ENCODE results near the gene ACKR1.

ACKR1 gene, protein sequence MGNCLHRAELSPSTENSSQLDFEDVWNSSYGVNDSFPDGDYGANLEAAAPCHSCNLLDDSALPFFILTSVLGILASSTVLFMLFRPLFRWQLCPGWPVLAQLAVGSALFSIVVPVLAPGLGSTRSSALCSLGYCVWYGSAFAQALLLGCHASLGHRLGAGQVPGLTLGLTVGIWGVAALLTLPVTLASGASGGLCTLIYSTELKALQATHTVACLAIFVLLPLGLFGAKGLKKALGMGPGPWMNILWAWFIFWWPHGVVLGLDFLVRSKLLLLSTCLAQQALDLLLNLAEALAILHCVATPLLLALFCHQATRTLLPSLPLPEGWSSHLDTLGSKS

GRCh38 chr1:159204161-159205141 is at the start of gene ACKR1:
Gene ACKR1, plus strand, starts transcription at chr1:159204875. Its CDS starts 85 bp downstream, at chr1:159204960.
- DNase-seq, result no peak

GRCh38 chr1:159161001-159161718 is 43.5 kb upstream of the ACKR1 start:
- DNase-seq, result peak; percentile 38

GRCh38 chr1:159161719-159162026 is 43.0 kb upstream of the ACKR1 start:
- DNase-seq, result no peak

DNA sequence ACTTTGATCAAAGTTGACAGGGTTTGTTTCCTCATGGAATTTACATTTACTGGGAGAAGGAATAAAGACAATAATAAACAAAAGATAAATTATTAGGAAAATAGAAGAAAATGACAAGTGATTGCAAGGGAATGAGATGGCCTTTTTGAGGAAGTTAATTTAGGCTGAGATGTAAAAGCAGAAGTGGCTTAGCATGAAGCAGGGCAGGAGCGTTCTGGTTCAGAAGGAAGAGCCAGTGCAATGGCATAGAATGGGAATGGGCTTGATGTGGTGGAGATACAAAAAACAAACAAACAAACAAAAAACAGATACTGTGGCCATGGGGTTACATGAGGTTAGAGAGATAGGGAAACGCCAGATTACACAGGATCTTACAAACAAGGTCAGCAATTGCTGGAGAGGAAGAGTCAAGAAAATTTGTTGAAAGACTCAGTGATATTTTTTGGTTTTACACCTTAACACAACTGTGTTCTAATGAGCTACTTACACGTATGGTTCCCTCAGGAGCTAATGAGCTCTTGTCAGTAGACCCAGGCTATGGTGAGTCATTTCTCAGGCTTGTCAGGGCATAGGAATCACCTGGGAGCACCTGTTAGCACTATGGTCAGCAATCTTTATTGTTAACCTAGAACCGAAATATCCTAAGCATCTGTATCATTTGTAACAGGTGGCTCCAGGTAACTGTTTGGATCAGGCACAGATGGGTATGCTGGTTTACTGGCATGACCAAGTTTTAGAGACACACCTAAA is 42.0 kb upstream of the ACKR1 start:
- DNase-seq, result no peak

- no peak for DNase-seq
Observed at GRCh38 chr1:159163614-159164228, 41.0 kb upstream of the ACKR1 start.

DNA sequence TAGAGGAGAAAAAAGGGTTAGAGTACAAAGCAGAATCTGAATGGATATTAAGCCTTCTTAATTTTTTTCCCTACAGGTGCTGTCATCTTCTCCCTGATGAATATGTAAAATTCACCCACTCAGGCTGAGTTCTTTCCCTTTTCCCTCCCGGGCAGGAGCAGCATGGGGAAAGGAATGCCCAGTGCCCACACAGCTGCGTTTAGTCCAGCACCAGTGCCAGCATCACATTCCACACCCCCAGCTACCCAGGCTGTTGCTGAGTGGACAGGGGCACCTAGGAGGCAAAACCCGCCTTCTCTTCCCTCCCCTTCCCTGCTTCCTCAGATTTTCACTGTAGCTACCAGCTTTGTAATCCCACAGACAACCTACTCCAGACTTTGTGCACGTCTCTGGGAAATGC is 36.6 kb upstream of the ACKR1 start:
- no peak for DNase-seq

DNA sequence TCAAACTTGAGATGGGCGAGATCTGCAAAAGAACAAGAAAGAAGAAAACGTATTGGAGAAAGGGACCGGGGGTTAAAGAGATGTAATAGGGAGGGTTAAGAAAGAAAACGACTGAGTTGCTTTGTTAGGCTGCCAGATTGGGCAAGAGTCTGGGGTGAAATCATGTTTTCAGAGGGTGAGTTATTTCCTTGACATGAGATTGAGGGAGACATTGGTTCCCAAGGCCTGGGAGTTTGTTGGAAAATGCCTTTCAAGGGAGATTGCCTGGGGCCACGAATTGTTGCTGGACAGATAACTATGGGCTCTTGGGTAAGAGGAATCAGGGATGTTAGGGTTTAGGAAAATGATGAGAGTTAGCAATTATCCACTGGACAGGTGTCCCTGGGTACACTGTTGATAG is 34.0 kb upstream of the ACKR1 start:
- DNase-seq, result no peak

GRCh38 chr1:159171254-159171687 is 33.4 kb upstream of the ACKR1 start, which contains the start of gene CADM3:
Gene CADM3, plus strand, starts transcription at chr1:159171615. Its CDS starts 151 bp downstream, at chr1:159171766.
- DNase-seq, result peak; percentile 33

- DNase-seq, result peak; percentile 26
Observed at GRCh38 chr1:159171688-159172501, 32.8 kb upstream of the ACKR1 start.

- DNase-seq, result no peak
Observed at GRCh38 chr1:159172614-159173291, 31.9 kb upstream of the ACKR1 start.

GRCh38 chr1:159173320-159173719 is 31.4 kb upstream of the ACKR1 start:
- DNase-seq, result no peak

DNA sequence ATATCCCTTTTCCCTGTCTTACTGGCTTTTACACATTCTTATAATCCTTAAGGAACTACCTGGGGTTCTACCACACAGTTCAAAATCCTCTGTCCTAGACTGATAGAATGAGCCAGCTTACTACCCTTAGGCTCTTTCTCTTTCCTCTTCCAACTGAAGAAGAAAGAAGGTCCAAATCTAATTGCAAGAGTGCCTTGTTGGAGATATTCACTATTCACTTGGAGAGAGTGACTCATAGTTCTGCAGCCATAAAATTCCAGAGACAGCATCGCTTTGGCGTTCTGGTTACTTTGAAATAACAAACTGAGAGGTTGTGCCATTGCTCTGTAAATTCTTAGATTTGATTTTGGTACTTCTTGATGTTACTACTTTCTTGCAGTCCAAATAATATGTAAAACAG is 29.1 kb upstream of the ACKR1 start:
- DNase-seq, result no peak

GRCh38 chr1:159177272-159177907 is 27.3 kb upstream of the ACKR1 start:
- no peak for DNase-seq

DNA sequence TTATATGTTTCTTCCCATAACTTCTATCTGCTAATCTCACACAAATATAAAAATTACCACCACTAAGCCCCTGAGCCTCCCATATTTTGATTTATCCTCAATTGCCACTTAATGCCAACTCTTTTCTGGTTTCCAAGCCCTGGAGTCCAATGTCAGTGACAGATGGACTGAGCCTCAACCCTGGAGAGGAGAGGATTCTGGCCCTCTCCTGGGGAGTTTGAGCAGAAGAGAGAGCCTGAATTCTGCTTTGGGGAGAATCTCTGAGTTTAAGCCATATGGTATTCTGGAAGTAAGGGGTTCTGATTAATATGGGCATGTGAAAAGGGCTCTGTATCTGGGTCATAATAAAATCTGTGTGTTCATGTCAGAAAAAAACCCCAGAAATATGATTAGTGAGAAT is 24.8 kb upstream of the ACKR1 start:
- DNase-seq, result no peak

- DNase-seq, result no peak
Observed at GRCh38 chr1:159180516-159180915, 24.2 kb upstream of the ACKR1 start.

DNA sequence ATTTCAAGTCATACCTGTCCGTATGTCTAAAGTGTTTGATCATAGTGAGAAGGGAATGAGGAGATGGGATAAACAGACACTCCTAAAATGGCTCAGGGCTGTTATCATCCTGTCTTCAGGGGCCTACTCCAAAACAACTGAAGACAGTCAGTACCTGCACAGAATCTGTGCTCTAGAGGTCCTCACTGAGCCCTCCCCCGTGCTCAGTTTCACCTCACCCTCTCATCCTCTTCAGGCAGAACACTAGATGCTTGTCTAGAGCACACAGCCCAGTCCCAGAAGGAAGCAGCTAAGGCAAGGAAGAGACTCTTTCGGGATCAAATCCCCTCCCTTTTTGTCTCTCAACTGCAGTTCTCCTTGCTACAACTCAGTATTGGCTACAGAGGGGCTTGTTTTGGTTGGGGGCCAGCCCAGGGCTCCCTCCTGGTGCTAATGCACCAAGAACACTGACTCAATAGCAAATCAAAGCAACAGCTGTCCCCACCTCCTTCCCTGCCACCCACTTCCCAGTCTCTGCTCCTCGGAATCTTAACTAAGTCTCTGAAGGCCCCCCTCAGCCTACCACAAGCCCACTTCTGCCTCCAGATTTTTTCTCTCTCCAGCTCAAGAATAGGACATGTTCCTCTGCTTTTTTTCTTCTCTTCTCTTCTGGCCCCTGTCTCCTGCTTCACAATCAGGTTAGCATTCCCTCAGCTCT is 23.2 kb upstream of the ACKR1 start:
- no peak for DNase-seq

DNA sequence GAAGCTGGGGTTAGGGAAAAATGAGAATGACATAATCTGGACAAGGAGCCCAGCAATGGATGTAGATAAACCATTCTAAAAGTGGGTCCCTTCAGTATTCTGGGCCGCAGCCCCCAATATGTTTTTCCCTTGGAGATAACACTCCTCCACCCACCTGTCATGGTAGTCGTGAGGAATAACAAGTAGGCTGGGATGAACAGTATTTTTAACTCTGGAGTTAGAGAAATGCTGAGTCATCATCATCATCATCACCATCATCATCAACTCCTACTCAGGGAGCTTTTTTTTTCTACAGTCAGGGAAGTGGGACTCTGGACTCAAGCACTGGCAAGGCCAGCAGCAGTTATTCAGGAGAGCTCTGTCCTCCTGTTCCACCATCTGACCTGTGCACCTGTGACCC is 20.5 kb upstream of the ACKR1 start:
- no peak for DNase-seq

GRCh38 chr1:159185121-159185520 is 19.6 kb upstream of the ACKR1 start:
- DNase-seq, result no peak

GRCh38 chr1:159187033-159187432 is 17.6 kb upstream of the ACKR1 start:
- peak; percentile 23 for DNase-seq

All from DMS79 (cell line).